Measurements from ENCODE around the gene MXD3. TPM values are rescaled to one million over a fixed set of nuclear protein-coding genes. Genes with fewer than 3 reads are reported as not detected.

Gene MXD3
- 14.2 to 23.9 TPM (median 16.8 TPM) in 5 replicates for total RNA-seq (2022; extraction: Qiagen RNA extraction)

GRCh38 chr5:177311723-177312648, at the start of gene MXD3:
TSS of gene MXD3 (minus strand) at chr5:177311898. CDS start at chr5:177311830, 68 bp downstream.

GRCh38 chr5:177357459-177358351, 46.0 kb upstream of the MXD3 start, which contains the start of gene RGS14:
TSS of gene RGS14 (plus strand) at chr5:177357924. CDS start at chr5:177358025, 101 bp downstream.

GRCh38 chr5:177351392-177352329, 40.0 kb upstream of the MXD3 start, which contains the start of gene LMAN2:
TSS of gene LMAN2 (minus strand) at chr5:177351668. CDS start at chr5:177351647, 21 bp downstream.

GRCh38 chr5:177303121-177303924, 8.4 kb downstream of the MXD3 start, which contains the start of the genes PRELID1 and RAB24:
TSS of gene PRELID1 (plus strand) at chr5:177303799. CDS start at chr5:177303986, 187 bp downstream.
TSS of gene RAB24 (minus strand) at chr5:177303719. CDS start at chr5:177303288, 431 bp downstream.

Other genes with a start within 250 kb of the MXD3 start
- 15.1 to 25.5 TPM (median 22.5 TPM) in 5 replicates for gene FGFR4, start 225.0 kb downstream of the MXD3 start, total RNA-seq (2022; extraction: Qiagen RNA extraction)
- gene NSD1, start 178.1 kb downstream of the MXD3 start, total RNA-seq (2022; extraction: Qiagen RNA extraction): 17.1 to 22.0 TPM (median 21.2 TPM) in 5 replicates
- 20.1 to 26.7 TPM (median 24.3 TPM) in 5 replicates for gene RAB24, start 8.2 kb downstream of the MXD3 start, total RNA-seq (2022; extraction: Qiagen RNA extraction)
- 283 to 398 TPM (median 374 TPM) in 5 replicates for gene PRELID1, start 8.1 kb downstream of the MXD3 start, total RNA-seq (2022; extraction: Qiagen RNA extraction)
- gene LMAN2, start 39.8 kb upstream of the MXD3 start, total RNA-seq (2022; extraction: Qiagen RNA extraction): 179 to 207 TPM (median 194 TPM) in 5 replicates
- gene RGS14, start 46.0 kb upstream of the MXD3 start, total RNA-seq (2022; extraction: Qiagen RNA extraction): 3.6 to 6.4 TPM (median 4.8 TPM) in 5 replicates
- not detected in 5 replicates for gene SLC34A1, start 72.5 kb upstream of the MXD3 start, total RNA-seq (2022; extraction: Qiagen RNA extraction)
- not detected in 5 replicates for gene PFN3, start 88.8 kb upstream of the MXD3 start, total RNA-seq (2022; extraction: Qiagen RNA extraction)
- gene F12, start 97.7 kb upstream of the MXD3 start, total RNA-seq (2022; extraction: Qiagen RNA extraction): 14.4 to 25.7 TPM (median 24.1 TPM) in 5 replicates
- gene GRK6, start 114.8 kb upstream of the MXD3 start, total RNA-seq (2022; extraction: Qiagen RNA extraction): 20.0 to 30.1 TPM (median 25.9 TPM) in 5 replicates
- 14.7 to 37.7 TPM (median 32.5 TPM) in 5 replicates for gene PRR7, start 134.9 kb upstream of the MXD3 start, total RNA-seq (2022; extraction: Qiagen RNA extraction)
- 55.1 to 73.3 TPM (median 68.6 TPM) in 5 replicates for gene DBN1, start 161.7 kb upstream of the MXD3 start, total RNA-seq (2022; extraction: Qiagen RNA extraction)
- 76.0 to 92.7 TPM (median 83.9 TPM) in 5 replicates for gene PDLIM7, start 185.7 kb upstream of the MXD3 start, total RNA-seq (2022; extraction: Qiagen RNA extraction)
- 2.8 to 6.3 TPM (median 4.0 TPM) in 5 replicates for gene DOK3, start 197.9 kb upstream of the MXD3 start, total RNA-seq (2022; extraction: Qiagen RNA extraction)
- gene DDX41, start 205.1 kb upstream of the MXD3 start, total RNA-seq (2022; extraction: Qiagen RNA extraction): 105 to 149 TPM (median 139 TPM) in 5 replicates
- 25.2 to 32.8 TPM (median 29.0 TPM) in 5 replicates for gene FAM193B, start 242.7 kb upstream of the MXD3 start, total RNA-seq (2022; extraction: Qiagen RNA extraction)

All from A549 treated with Mapracorat at 1 μM for 4 hours (cell line).